HFFc6 (cell line): ENCODE measurements around the gene PADI1. TPM values are rescaled to one million over a fixed set of nuclear protein-coding genes. Genes with fewer than 3 reads are reported as not detected.
A peak's percentile ranks its signal among the peaks of the same experiment; 100 is the strongest.

ENCODE experiments used
- DNase-seq: peaks from one replicate; pipeline ENCODE4 v3.0.0-alpha.2; 2018
- H3K27ac Mint-ChIP-seq: 2 replicates; pipeline ENCODE4 v1.8.0; 2020; ENCODE audit warnings: mild to moderate bottlenecking, mixed read lengths
- H3K27me3 Mint-ChIP-seq: 2 replicates; pipeline ENCODE4 v1.8.0; 2021; ENCODE audit warnings: mild to moderate bottlenecking, moderate library complexity, mixed read lengths; ENCODE audit not compliant: insufficient read depth
- H3K36me3 Mint-ChIP-seq: 2 replicates; pipeline ENCODE4 v1.8.0; 2021; ENCODE audit warnings: low read depth, mixed read lengths
- H3K4me1 Mint-ChIP-seq: 2 replicates; pipeline ENCODE4 v1.8.0; 2020; ENCODE audit warnings: low read depth, mixed read lengths
- H3K4me3 Mint-ChIP-seq: 2 replicates; pipeline ENCODE4 v1.8.0; 2020; ENCODE audit warnings: mild to moderate bottlenecking, moderate library complexity, mixed read lengths
- H3K9me3 Mint-ChIP-seq: 2 replicates; pipeline ENCODE4 v1.8.0; 2020; ENCODE audit warnings: mild to moderate bottlenecking, mixed read lengths
- total RNA-seq, 6 experiments: library from RNA; stranded (reverse); fragmentation: NEBNext Ultra II Directional; extraction: Animal tissue kit (Norgen Biotek cat#: 25700); gene quantifications; 2 replicates in 1 of 6; 3 replicates in 5 of 6; pipeline ENCODE4 v1.2.3, GENCODE V29; 2021
- TF ChIP-seq, protein P1 (sequence below): fragments of 200-600 bp; sonication (generic); IDR thresholded peaks from 2 replicates; pipeline ENCODE4 v1.5.0; 2021; ENCODE audit warnings: antibody characterized with exemption, mild to moderate bottlenecking

The PADI1 gene
- total RNA-seq, 6 experiments from 2014 or later: 0.11 to 0.95 (median 0.22) TPM; not detected in 1

- TF ChIP-seq, protein P1, sequence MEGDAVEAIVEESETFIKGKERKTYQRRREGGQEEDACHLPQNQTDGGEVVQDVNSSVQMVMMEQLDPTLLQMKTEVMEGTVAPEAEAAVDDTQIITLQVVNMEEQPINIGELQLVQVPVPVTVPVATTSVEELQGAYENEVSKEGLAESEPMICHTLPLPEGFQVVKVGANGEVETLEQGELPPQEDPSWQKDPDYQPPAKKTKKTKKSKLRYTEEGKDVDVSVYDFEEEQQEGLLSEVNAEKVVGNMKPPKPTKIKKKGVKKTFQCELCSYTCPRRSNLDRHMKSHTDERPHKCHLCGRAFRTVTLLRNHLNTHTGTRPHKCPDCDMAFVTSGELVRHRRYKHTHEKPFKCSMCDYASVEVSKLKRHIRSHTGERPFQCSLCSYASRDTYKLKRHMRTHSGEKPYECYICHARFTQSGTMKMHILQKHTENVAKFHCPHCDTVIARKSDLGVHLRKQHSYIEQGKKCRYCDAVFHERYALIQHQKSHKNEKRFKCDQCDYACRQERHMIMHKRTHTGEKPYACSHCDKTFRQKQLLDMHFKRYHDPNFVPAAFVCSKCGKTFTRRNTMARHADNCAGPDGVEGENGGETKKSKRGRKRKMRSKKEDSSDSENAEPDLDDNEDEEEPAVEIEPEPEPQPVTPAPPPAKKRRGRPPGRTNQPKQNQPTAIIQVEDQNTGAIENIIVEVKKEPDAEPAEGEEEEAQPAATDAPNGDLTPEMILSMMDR: no peak
- H3K9me3 Mint-ChIP-seq: no peaks in the 10 kb centered on the region
- no peak overlapping the region for H3K27ac Mint-ChIP-seq
- no peak overlapping the region for H3K4me3 Mint-ChIP-seq
- peaks cover 28% of the 10 kb centered on the region for H3K4me1 Mint-ChIP-seq
- DNase-seq: no peak
- H3K27me3 Mint-ChIP-seq: peaks cover 35% of the 10 kb centered on the region
- no peaks in the 10 kb centered on the region for H3K36me3 Mint-ChIP-seq
Observed at GRCh38 chr1:17286646-17287045, 81.7 kb downstream of the PADI1 start.

GRCh38 chr1:17287130-17287776 lies 82.3 kb downstream of the PADI1 start:
- no peak overlapping the region for H3K4me3 Mint-ChIP-seq
- peak; percentile 88 for DNase-seq
- peaks cover 31% of the 10 kb centered on the region for H3K27me3 Mint-ChIP-seq
- peak overlapping the region; percentile 57 for H3K27ac Mint-ChIP-seq
- no peaks in the 10 kb centered on the region for H3K36me3 Mint-ChIP-seq
- TF ChIP-seq, protein P1: no peak
- no peaks in the 10 kb centered on the region for H3K9me3 Mint-ChIP-seq
- peaks cover 22% of the 10 kb centered on the region for H3K4me1 Mint-ChIP-seq

DNA sequence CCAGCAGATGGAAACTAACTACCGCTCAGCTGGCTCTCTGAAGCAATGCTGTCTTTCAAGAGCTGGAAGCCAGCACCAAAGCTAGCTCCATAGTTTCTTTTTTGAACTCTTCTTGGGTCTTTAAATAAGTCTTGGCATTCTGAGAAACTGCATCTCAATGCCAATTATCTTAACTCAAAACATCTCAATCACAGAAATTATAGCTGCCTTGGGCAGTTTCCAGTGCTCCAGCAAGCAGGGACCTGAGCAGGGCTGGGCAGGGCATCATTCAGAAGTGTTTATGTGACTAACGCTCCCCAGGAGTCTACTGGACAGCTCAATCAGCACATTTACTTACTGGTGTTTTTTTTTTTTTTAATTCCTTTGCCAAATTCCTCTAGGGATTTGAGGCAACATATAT lies 84.8 kb downstream of the PADI1 start:
- Mint-ChIP-seq H3K27me3 (peaks cover 25% of the 10 kb centered on the region), H3K27ac (no peak overlapping the region), H3K4me1 (peaks cover 20% of the 10 kb centered on the region), H3K9me3 (no peaks in the 10 kb centered on the region), H3K4me3 (peak overlapping the region; percentile 23; the same call in 1 of the 2 replicates), H3K36me3 (no peaks in the 10 kb centered on the region)
- DNase-seq: no peak
- TF ChIP-seq, protein P1: no peak

- Mint-ChIP-seq H3K9me3 (no peaks in the 10 kb centered on the region), H3K27ac (no peak overlapping the region), H3K4me3 (no peak overlapping the region), H3K27me3 (peaks cover 25% of the 10 kb centered on the region), H3K36me3 (no peaks in the 10 kb centered on the region), H3K4me1 (peaks cover 20% of the 10 kb centered on the region)
- DNase-seq: no peak
- TF ChIP-seq, protein P1: no peak
Observed at GRCh38 chr1:17290553-17290952, 85.6 kb downstream of the PADI1 start.

GRCh38 chr1:17292299-17293160 lies 87.6 kb downstream of the PADI1 start:
- Mint-ChIP-seq H3K36me3 (no peaks in the 10 kb centered on the region), H3K4me3 (no peak overlapping the region), H3K27ac (no peak overlapping the region), H3K9me3 (no peaks in the 10 kb centered on the region), H3K27me3 (peaks cover 34% of the 10 kb centered on the region), H3K4me1 (peaks cover 13% of the 10 kb centered on the region)
- no peak for DNase-seq
- TF ChIP-seq, protein P1: no peak
